GM18909 (cell line): ENCODE measurements around the gene CCDC88C.
"Not testable (repeated sequence)": the region's sequence is repeated elsewhere in the genome, so short reads cannot be mapped to it uniquely, and the experiment has no call there.

Source experiments
- ATAC-seq: cut with Tn5 transposase; IDR thresholded peaks from one replicate; pipeline ENCODE4 v1.9.1; 2021; ENCODE audit warnings: mild to moderate bottlenecking; ENCODE audit not compliant: unreplicated experiment, poor library complexity

Gene CCDC88C

GRCh38 chr14:91277546-91278382 lies 139.9 kb downstream of the CCDC88C start:
- ATAC-seq, result no peak

- no peak for ATAC-seq
These were observed 142.8 kb downstream of the CCDC88C start for GRCh38 chr14:91274796-91275195.

- ATAC-seq, result no peak
These were observed 143.7 kb downstream of the CCDC88C start for GRCh38 chr14:91273885-91274273.

- ATAC-seq, result no peak
These were observed 144.2 kb downstream of the CCDC88C start for GRCh38 chr14:91273273-91273884.

- ATAC-seq, result no peak
These were observed 145.0 kb downstream of the CCDC88C start for GRCh38 chr14:91272341-91273272.

GRCh38 chr14:91271639-91272038 lies 146.0 kb downstream of the CCDC88C start:
- no peak for ATAC-seq

- no peak for ATAC-seq
These were observed 147.0 kb downstream of the CCDC88C start for GRCh38 chr14:91270619-91271018.

- no peak for ATAC-seq
These were observed 147.4 kb downstream of the CCDC88C start for GRCh38 chr14:91270188-91270587.

- no peak for ATAC-seq
These were observed 148.3 kb downstream of the CCDC88C start for GRCh38 chr14:91269076-91269991.

- no peak for ATAC-seq
These were observed 149.6 kb downstream of the CCDC88C start for GRCh38 chr14:91267965-91268437.

GRCh38 chr14:91266276-91266675 lies 151.3 kb downstream of the CCDC88C start:
- ATAC-seq, result not testable (repeated sequence)

GRCh38 chr14:91265404-91265803 lies 152.2 kb downstream of the CCDC88C start:
- no peak for ATAC-seq

GRCh38 chr14:91264151-91265150 lies 153.2 kb downstream of the CCDC88C start:
- no peak for ATAC-seq

- no peak for ATAC-seq
These were observed 154.3 kb downstream of the CCDC88C start for GRCh38 chr14:91263329-91263728.

GRCh38 chr14:91261986-91262549 lies 155.6 kb downstream of the CCDC88C start:
- no peak for ATAC-seq

GRCh38 chr14:91261115-91261514 lies 156.5 kb downstream of the CCDC88C start:
- ATAC-seq, result no peak

GRCh38 chr14:91258876-91259275 lies 158.7 kb downstream of the CCDC88C start:
- no peak for ATAC-seq

GRCh38 chr14:91258011-91258618 lies 159.5 kb downstream of the CCDC88C start:
- no peak for ATAC-seq
